ENCODE measurements around the gene PLXNA2.

Gene PLXNA2

GRCh38 chr1:208153386-208153785, 90.8 kb downstream of the PLXNA2 start:
- POLR2A ChIA-PET (ENCODE audit: low non-redundant PET) = no interaction called here
- DNase-seq (ENCODE audit: low spot score) = no peak
- CTCF ChIA-PET = interaction anchor here (0.6 to 1.3 kb wide), 2 partner anchors 19 to 86 kb away, joined by 3 to 6 read pairs; no protein-coding TSS in a partner anchor
- H3K27ac ChIP-seq = no peak overlapping the region
- no peak for TF ChIP-seq CTCF (conservative IDR thresholded peaks at IDR 0.05; ENCODE audit: low read depth)

- ChIA-PET POLR2A (ENCODE audit: low non-redundant PET) (no interaction called here), CTCF (no interaction called here)
- DNase-seq (ENCODE audit: low spot score) = no peak
- H3K27ac ChIP-seq = no peak overlapping the region
- no peak for TF ChIP-seq CTCF (conservative IDR thresholded peaks at IDR 0.05; ENCODE audit: low read depth)
Measured at GRCh38 chr1:208151728-208152598, 92.2 kb downstream of the PLXNA2 start.

- TF ChIP-seq CTCF (conservative IDR thresholded peaks at IDR 0.05; ENCODE audit: low read depth) = no peak
- DNase-seq (ENCODE audit: low spot score) = no peak
- ChIA-PET POLR2A (ENCODE audit: low non-redundant PET) (no interaction called here), CTCF (interaction anchor here (0.6 kb wide), 1 partner anchor 106 kb away, joined by 4 read pairs; no protein-coding TSS in a partner anchor)
- H3K27ac ChIP-seq = no peak overlapping the region
Measured at GRCh38 chr1:208150833-208151458, 93.2 kb downstream of the PLXNA2 start.

- TF ChIP-seq CTCF (conservative IDR thresholded peaks at IDR 0.05; ENCODE audit: low read depth) = no peak
- DNase-seq (ENCODE audit: low spot score) = no peak
- no peak overlapping the region for H3K27ac ChIP-seq
- ChIA-PET POLR2A (ENCODE audit: low non-redundant PET) (no interaction called here), CTCF (no interaction called here)
Measured at GRCh38 chr1:208149776-208150514, 94.2 kb downstream of the PLXNA2 start.

- ChIA-PET POLR2A (ENCODE audit: low non-redundant PET) (no interaction called here), CTCF (no interaction called here)
- DNase-seq (ENCODE audit: low spot score) = no peak
- TF ChIP-seq CTCF (conservative IDR thresholded peaks at IDR 0.05; ENCODE audit: low read depth) = no peak
- H3K27ac ChIP-seq = no peak overlapping the region
Measured at GRCh38 chr1:208149213-208149612, 95.0 kb downstream of the PLXNA2 start.

GRCh38 chr1:208148380-208148779, 95.8 kb downstream of the PLXNA2 start:
- CTCF ChIA-PET = no interaction called here
- POLR2A ChIA-PET (ENCODE audit: low non-redundant PET) = no interaction called here
- DNase-seq (ENCODE audit: low spot score) = no peak
- TF ChIP-seq CTCF (conservative IDR thresholded peaks at IDR 0.05; ENCODE audit: low read depth) = no peak
- no peak overlapping the region for H3K27ac ChIP-seq

Data from RWPE1 (cell line).